ENCODE measurements around the gene LSR. TPM values are rescaled to one million over a fixed set of nuclear protein-coding genes. Genes with fewer than 3 reads are reported as not detected.

The LSR gene
- polyA plus RNA-seq, 3 donors, result 0.08 to 0.17 TPM; not detected in 1

- Mint-ChIP-seq H3K4me1 (peaks cover 25% of the 10 kb centered on the region), H3K27me3 (ENCODE audit: low read depth in 3 of 3) (peaks cover 12 to 18% (median 13%) of the 10 kb centered on the region in 3 donors), H3K4me3 (no peak overlapping the region), H3K9me3 (peaks cover 0 to 2% (median 0%) of the 10 kb centered on the region in 7 donors), H3K36me3 (no peaks in the 10 kb centered on the region), H3K27ac (no peak overlapping the region)
- Histone ChIP-seq H3K79me2 (ENCODE audit: insufficient read depth, low read length) (no peaks in the 10 kb centered on the region), H2AFZ (ENCODE audit: insufficient read depth, low read depth, low read length, poor library complexity, severe bottlenecking) (no peak overlapping the region), H3K36me3 (replicated peaks in 1 of 2; ENCODE audit: control insufficient read depth in 1 of 2, insufficient read depth in 2 of 2, low read length in 2 of 2) (no peaks in the 10 kb centered on the region), H3K4me1 (ENCODE audit: control insufficient read depth in 1 of 2, insufficient read depth in 2 of 2, low read length in 2 of 2) (peaks cover 15 to 25% of the 10 kb centered on the region in 2 donors), H3K4me2 (replicated peaks; ENCODE audit: extremely low read depth, low read length, poor library complexity, severe bottlenecking) (no peak overlapping the region), H3K27ac (ENCODE audit: low read depth in 1 of 2, low read length in 2 of 2) (no peak overlapping the region), H4K20me1 (ENCODE audit: insufficient read depth, low read length) (no peaks in the 10 kb centered on the region), H3K4me3 (replicated peaks in 1 of 3; ENCODE audit: low read depth in 2 of 3, low read length in 3 of 3) (no peak overlapping the region), H3K9me3 (replicated peaks in 1 of 2; ENCODE audit: control insufficient read depth in 1 of 2, insufficient read depth in 1 of 2, low read length in 2 of 2) (no peaks in the 10 kb centered on the region), H3K9ac (ENCODE audit: insufficient read depth, low read length, poor library complexity, severe bottlenecking) (no peak overlapping the region), H3K27me3 (ENCODE audit: control insufficient read depth in 2 of 2, insufficient read depth in 2 of 2, low read length in 2 of 2) (no peaks in the 10 kb centered on the region)
- intact Hi-C loops (cut with micrococcal nuclease), result no loop called here
- WGBS (ENCODE audit: insufficient coverage), result 100% methylated on average over 6 of the region's 10 CpGs
- no peak for DNase-seq
- TF ChIP-seq CTCF (IDR thresholded peaks at IDR 0.05), result no peak
These were observed 38.9 kb downstream of the LSR start for GRCh38 chr19:35287713-35288112.

DNA sequence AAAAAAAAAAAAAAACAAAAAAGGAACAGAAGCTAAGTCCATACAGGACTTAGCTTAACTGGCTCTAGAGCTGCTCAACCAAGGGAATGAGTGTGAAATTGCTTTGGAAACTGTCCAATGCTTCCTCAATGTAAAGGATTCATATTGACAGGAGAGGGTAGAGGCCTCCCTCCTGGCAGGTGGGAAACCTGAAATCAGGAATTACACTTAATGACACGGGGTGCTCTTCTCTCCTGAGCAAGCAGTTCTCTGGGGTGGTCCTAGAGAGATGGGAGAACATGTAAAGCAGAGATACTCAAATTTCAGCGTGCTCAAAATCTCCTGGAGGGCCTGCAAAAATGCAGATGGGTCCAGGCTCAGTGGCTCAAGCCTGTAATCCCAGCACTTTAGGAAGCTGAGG is 39.5 kb downstream of the LSR start:
- WGBS (ENCODE audit: insufficient coverage), result 71% methylated on average over 2 of the region's 2 CpGs
- Histone ChIP-seq H3K9ac (ENCODE audit: insufficient read depth, low read length, poor library complexity, severe bottlenecking) (no peak overlapping the region), H3K4me1 (ENCODE audit: control insufficient read depth in 1 of 2, insufficient read depth in 2 of 2, low read length in 2 of 2) (peaks cover 13 to 22% of the 10 kb centered on the region in 2 donors), H3K36me3 (replicated peaks in 1 of 2; ENCODE audit: control insufficient read depth in 1 of 2, insufficient read depth in 2 of 2, low read length in 2 of 2) (no peaks in the 10 kb centered on the region), H2AFZ (ENCODE audit: insufficient read depth, low read depth, low read length, poor library complexity, severe bottlenecking) (no peak overlapping the region), H3K79me2 (ENCODE audit: insufficient read depth, low read length) (no peaks in the 10 kb centered on the region), H3K4me2 (replicated peaks; ENCODE audit: extremely low read depth, low read length, poor library complexity, severe bottlenecking) (no peak overlapping the region), H3K27ac (ENCODE audit: low read depth in 1 of 2, low read length in 2 of 2) (no peak overlapping the region), H3K4me3 (replicated peaks in 1 of 3; ENCODE audit: low read depth in 2 of 3, low read length in 3 of 3) (no peak overlapping the region), H3K9me3 (replicated peaks in 1 of 2; ENCODE audit: control insufficient read depth in 1 of 2, insufficient read depth in 1 of 2, low read length in 2 of 2) (no peaks in the 10 kb centered on the region), H4K20me1 (ENCODE audit: insufficient read depth, low read length) (no peaks in the 10 kb centered on the region), H3K27me3 (ENCODE audit: control insufficient read depth in 2 of 2, insufficient read depth in 2 of 2, low read length in 2 of 2) (no peaks in the 10 kb centered on the region)
- Mint-ChIP-seq H3K4me3 (no peak overlapping the region), H3K27ac (no peak overlapping the region), H3K27me3 (ENCODE audit: low read depth in 3 of 3) (peaks cover 8 to 15% (median 10%) of the 10 kb centered on the region in 3 donors), H3K36me3 (no peaks in the 10 kb centered on the region), H3K4me1 (peaks cover 18% of the 10 kb centered on the region), H3K9me3 (peaks cover 0 to 2% (median 0%) of the 10 kb centered on the region in 7 donors)
- intact Hi-C loops (cut with micrococcal nuclease), result no loop called here
- no peak for DNase-seq
- TF ChIP-seq CTCF (IDR thresholded peaks at IDR 0.05), result no peak

Measured in CD14-positive monocyte (primary cell).